ENCODE data around the gene XKR8. TPM values are rescaled to one million over a fixed set of nuclear protein-coding genes. Genes with fewer than 3 reads are reported as not detected.
"Not testable (repeated sequence)": the region's sequence is repeated elsewhere in the genome, so short reads cannot be mapped to it uniquely, and the experiment has no call there.

The XKR8 gene
- total RNA-seq, 1 donor from 2014 or later: 5.1 TPM

DNA sequence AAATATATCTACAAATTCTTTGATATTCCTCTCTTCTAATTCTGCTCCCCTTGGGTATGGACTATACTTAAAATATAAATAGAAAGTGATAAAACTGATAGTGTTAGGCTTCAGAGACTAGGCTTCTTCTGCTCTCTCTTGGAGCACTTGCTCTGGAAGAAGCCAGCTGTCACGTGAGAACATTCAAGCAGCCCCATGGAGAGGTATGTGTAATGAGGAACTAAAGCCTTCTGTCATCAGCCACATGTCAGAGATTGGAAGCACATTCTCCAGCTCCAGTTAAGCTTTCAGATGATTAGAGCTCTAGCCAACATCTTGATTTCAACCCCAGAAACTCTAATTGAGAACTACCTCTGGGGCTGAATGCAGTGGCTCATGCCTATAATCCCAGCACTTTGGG is 34.3 kb downstream of the XKR8 start:
- POLR2A ChIA-PET: interaction anchor here (0.6 kb wide), 1 partner anchor 1020 kb away, joined by 9 read pairs; no protein-coding TSS in a partner anchor
- H3K27me3 Mint-ChIP-seq: no peaks in the 10 kb centered on the region
- TF ChIP-seq, protein P1, sequence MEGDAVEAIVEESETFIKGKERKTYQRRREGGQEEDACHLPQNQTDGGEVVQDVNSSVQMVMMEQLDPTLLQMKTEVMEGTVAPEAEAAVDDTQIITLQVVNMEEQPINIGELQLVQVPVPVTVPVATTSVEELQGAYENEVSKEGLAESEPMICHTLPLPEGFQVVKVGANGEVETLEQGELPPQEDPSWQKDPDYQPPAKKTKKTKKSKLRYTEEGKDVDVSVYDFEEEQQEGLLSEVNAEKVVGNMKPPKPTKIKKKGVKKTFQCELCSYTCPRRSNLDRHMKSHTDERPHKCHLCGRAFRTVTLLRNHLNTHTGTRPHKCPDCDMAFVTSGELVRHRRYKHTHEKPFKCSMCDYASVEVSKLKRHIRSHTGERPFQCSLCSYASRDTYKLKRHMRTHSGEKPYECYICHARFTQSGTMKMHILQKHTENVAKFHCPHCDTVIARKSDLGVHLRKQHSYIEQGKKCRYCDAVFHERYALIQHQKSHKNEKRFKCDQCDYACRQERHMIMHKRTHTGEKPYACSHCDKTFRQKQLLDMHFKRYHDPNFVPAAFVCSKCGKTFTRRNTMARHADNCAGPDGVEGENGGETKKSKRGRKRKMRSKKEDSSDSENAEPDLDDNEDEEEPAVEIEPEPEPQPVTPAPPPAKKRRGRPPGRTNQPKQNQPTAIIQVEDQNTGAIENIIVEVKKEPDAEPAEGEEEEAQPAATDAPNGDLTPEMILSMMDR (IDR thresholded peaks at IDR 0.05): no peak

DNA sequence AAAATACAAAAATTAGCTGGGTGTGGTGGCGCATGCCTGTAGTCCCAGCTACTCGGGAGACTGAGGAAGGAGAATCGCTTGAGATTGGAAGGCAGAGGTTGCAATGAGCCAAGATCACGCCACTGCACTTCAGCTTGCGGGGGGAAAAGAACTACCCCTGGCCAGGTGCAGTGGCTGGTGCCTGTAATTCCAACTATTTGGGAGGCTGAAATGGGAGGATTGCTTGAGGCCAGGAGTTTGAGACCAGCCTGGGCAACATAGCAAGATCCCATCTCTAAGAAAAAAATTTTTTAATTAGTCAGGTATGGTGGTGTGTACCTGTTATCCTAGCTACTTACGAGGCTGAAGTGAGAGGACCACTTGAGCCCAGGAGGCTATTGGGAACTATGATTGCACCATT is 34.8 kb downstream of the XKR8 start:
- DNase-seq; H3K4me3 Mint-ChIP-seq; H3K27ac Mint-ChIP-seq; ATAC-seq (ENCODE audit: low read depth); H3K27me3 Mint-ChIP-seq; intact Hi-C loops (cut with micrococcal nuclease); H3K4me1 Mint-ChIP-seq; H3K9me3 Mint-ChIP-seq: not testable (repeated sequence)
- ChIA-PET CTCF (interaction anchor here (2.2 kb wide), 1 partner anchor 137 kb away, joined by 8 read pairs; no protein-coding TSS in a partner anchor), POLR2A (interaction anchor here (0.6 kb wide), 1 partner anchor 1020 kb away, joined by 9 read pairs; no protein-coding TSS in a partner anchor)
- peaks cover 80% of the 10 kb centered on the region for H3K36me3 Mint-ChIP-seq (ENCODE audit: low read depth)

More for the DNA sequence above, 34.3 kb downstream of the XKR8 start:
- no peaks in the 10 kb centered on the region for H3K9me3 Mint-ChIP-seq
- DNase-seq (no peak), ATAC-seq (ENCODE audit: low read depth) (no peak)
- intact Hi-C loops (cut with micrococcal nuclease): no loop called here
- H3K27ac Mint-ChIP-seq: no peak overlapping the region
- H3K36me3 Mint-ChIP-seq (ENCODE audit: low read depth): peaks cover 80% of the 10 kb centered on the region
- H3K4me3 Mint-ChIP-seq: no peak overlapping the region
- CTCF ChIA-PET: interaction anchor here (2.2 kb wide), 1 partner anchor 136 kb away, joined by 8 read pairs; no protein-coding TSS in a partner anchor
- H3K4me1 Mint-ChIP-seq: peaks cover 5% of the 10 kb centered on the region

DNA sequence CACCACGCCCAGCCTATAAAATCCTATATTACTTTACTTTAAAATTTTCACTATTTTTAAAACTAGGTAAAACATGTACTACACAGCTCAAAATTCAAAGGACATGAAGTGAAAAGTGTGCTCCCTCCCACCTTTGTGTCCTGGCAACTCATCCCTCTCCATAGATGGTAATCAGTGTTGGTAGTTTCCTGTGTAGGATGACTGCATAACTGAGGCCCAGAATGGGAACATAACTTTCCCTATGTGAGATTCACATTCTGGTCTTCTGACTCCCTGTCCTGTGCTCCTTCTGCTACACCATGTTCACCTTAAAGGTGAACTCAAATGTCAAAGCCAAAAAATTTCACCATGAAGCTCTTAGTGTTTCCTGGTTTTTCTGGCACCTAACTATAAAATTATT is 39.3 kb downstream of the XKR8 start:
- no peak overlapping the region for H3K4me3 Mint-ChIP-seq

DNA sequence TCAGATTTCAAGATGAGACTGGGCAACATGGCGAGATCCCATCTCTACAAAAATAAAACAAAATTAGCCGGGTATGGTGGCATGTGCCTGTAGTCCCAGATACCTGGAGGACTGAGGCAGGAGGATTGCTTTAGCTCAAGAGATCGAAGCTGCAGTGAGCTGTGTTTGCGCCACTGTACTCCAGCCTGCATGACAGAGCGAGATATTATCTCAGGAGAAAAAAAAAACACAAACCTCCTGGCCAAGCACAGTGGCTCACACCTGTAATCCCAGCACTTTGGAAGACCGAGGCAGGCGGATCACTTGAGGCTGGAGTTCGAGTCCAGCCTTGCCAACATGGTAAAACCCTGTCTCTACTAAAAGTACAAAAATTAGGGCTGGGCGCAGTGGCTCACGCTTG is 42.8 kb downstream of the XKR8 start:
- POLR2A ChIA-PET: no interaction called here
- no peak for DNase-seq
- H3K27ac Mint-ChIP-seq: no peak overlapping the region

More for the DNA sequence above, 39.3 kb downstream of the XKR8 start:
- DNase-seq: no peak
- Mint-ChIP-seq H3K4me1 (no peaks in the 10 kb centered on the region), H3K27me3 (no peaks in the 10 kb centered on the region), H3K9me3 (no peaks in the 10 kb centered on the region), H3K36me3 (ENCODE audit: low read depth) (peaks cover 58% of the 10 kb centered on the region), H3K27ac (no peak overlapping the region)
- intact Hi-C loops (cut with micrococcal nuclease): no loop called here
- no peak for ATAC-seq (ENCODE audit: low read depth)
- ChIA-PET POLR2A (interaction anchor here (0.7 kb wide), 1 partner anchor 14 kb away, joined by 3 read pairs; no protein-coding TSS in a partner anchor), CTCF (interaction anchor here (0.8 kb wide), 1 partner anchor 59 kb away, joined by 3 read pairs; no protein-coding TSS in a partner anchor)
- TF ChIP-seq, protein P1 (IDR thresholded peaks at IDR 0.05): no peak

DNA sequence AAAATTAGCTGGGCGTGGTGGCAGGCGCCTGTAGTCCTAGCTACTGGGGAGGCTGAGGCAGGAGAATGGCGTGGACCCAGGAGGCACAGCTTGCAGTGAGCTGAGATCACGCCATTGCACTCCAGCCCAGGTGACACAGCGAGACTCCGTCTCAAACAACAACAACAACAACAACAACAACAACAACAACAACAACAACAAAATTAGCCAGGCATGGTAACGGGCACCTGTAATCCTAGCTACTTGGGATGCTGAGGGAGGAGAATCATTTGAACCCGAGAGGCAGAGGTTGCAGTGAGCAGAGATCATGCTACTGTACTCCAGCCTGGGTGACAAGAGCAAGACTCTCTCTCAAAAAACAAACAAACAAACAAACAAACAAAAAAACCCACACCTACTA is 43.3 kb downstream of the XKR8 start:
- H3K27me3 Mint-ChIP-seq; ATAC-seq (ENCODE audit: low read depth); intact Hi-C loops (cut with micrococcal nuclease); H3K4me3 Mint-ChIP-seq; H3K9me3 Mint-ChIP-seq; H3K4me1 Mint-ChIP-seq; CTCF ChIA-PET; H3K27ac Mint-ChIP-seq; DNase-seq: not testable (repeated sequence)
- H3K36me3 Mint-ChIP-seq (ENCODE audit: low read depth): peaks cover 55% of the 10 kb centered on the region
- POLR2A ChIA-PET: interaction anchor here (0.7 kb wide), 1 partner anchor 762 kb away, joined by 3 read pairs; no protein-coding TSS in a partner anchor

More for the DNA sequence above, 42.8 kb downstream of the XKR8 start:
- intact Hi-C loops (cut with micrococcal nuclease): no loop called here
- no peaks in the 10 kb centered on the region for H3K27me3 Mint-ChIP-seq
- no peak overlapping the region for H3K4me3 Mint-ChIP-seq
- no peaks in the 10 kb centered on the region for H3K9me3 Mint-ChIP-seq
- no peak for ATAC-seq (ENCODE audit: low read depth)
- CTCF ChIA-PET: no interaction called here
- H3K4me1 Mint-ChIP-seq: no peaks in the 10 kb centered on the region
- TF ChIP-seq, protein P1 (IDR thresholded peaks at IDR 0.05): no peak
- peaks cover 55% of the 10 kb centered on the region for H3K36me3 Mint-ChIP-seq (ENCODE audit: low read depth)

DNA sequence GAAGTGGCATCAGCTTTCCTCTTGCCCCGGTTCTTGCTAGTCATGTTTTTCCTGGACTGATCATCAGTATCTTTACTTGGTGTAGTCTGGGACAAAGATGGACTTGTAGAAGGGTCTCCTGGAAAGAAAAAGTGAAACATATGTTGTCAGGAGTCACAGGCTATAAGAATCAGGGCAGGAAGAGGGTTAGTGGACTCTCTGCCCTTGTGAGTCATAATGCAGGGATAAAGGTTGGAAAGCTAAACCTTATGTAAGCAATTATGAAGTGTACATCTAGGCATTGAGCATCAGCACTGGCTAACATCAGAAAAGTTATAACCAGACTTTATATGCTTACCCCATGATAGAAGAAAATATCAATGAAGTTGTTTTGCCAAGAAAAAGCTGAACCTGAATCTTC is 51.2 kb downstream of the XKR8 start:
- ATAC-seq (ENCODE audit: low read depth): no peak
- Mint-ChIP-seq H3K36me3 (ENCODE audit: low read depth) (peaks cover 63% of the 10 kb centered on the region), H3K4me3 (no peak overlapping the region), H3K9me3 (no peaks in the 10 kb centered on the region), H3K27ac (no peak overlapping the region), H3K27me3 (no peaks in the 10 kb centered on the region), H3K4me1 (no peaks in the 10 kb centered on the region)
- no peak for DNase-seq
- POLR2A ChIA-PET: no interaction called here
- CTCF ChIA-PET: interaction anchor here (1.0 kb wide), 1 partner anchor 153 kb away, joined by 3 read pairs; no protein-coding TSS in a partner anchor
- TF ChIP-seq, protein P1 (IDR thresholded peaks at IDR 0.05): no peak
- intact Hi-C loops (cut with micrococcal nuclease): no loop called here

Other genes with a start within 250 kb of the XKR8 start
- gene FAM76A, start 234.0 kb upstream of the XKR8 start, total RNA-seq: 14.9 and 19.3 TPM in 2 replicates
- 33.5 and 42.4 TPM in 2 replicates for gene STX12, start 186.8 kb upstream of the XKR8 start, total RNA-seq
- 48.3 and 52.0 TPM in 2 replicates for gene PPP1R8, start 129.2 kb upstream of the XKR8 start, total RNA-seq
- 56.1 and 78.6 TPM in 2 replicates for gene THEMIS2, start 87.4 kb upstream of the XKR8 start, total RNA-seq
- gene RPA2, start 45.4 kb upstream of the XKR8 start, total RNA-seq: 53.7 and 55.1 TPM in 2 replicates
- not detected in 2 replicates for gene SMPDL3B, start 25.0 kb upstream of the XKR8 start, total RNA-seq
- 26.7 and 31.0 TPM in 2 replicates for gene EYA3, start 128.6 kb downstream of the XKR8 start, total RNA-seq
- gene PTAFR, start 216.7 kb downstream of the XKR8 start, total RNA-seq: 2.2 and 3.6 TPM in 2 replicates

Data from activated B cell treated with CpG ODN at 0.5 μM for 24 hours (primary cell).